ENCODE measurements around the gene MDM1.

GRCh38 chr12:68354977-68355541 is 22.9 kb upstream of the MDM1 start:
- TF ChIP-seq CTBP1 (IDR thresholded peaks at IDR 0.05; ENCODE audit: borderline replicate concordance) = no peak
- no peak for TF ChIP-seq HDGF (IDR thresholded peaks at IDR 0.05; ENCODE audit: borderline replicate concordance)
- TF ChIP-seq SUZ12 (IDR thresholded peaks at IDR 0.05) = no peak
- no peak for TF ChIP-seq FOXM1 (IDR thresholded peaks at IDR 0.05; ENCODE audit: borderline replicate concordance)

All from HEK293T (cell line).